Stimulated activated CD4-positive, alpha-beta T cell treated with anti-CD3 and anti-CD28 coated beads, TNF-alpha, amount 100 ng/mL, for 24 hours (primary cell): ENCODE measurements around the gene LCE1B.

Experiments
- DNase-seq, 3 experiments: peaks; one replicate each; pipeline ENCODE4 v3.0.0-alpha.2; 2020; ENCODE audit warnings: low read depth in 3 of 3

LCE1B gene, protein sequence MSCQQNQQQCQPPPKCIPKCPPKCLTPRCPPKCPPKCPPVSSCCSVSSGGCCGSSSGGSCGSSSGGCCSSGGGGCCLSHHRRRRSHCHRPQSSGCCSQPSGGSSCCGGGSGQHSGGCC

DNA sequence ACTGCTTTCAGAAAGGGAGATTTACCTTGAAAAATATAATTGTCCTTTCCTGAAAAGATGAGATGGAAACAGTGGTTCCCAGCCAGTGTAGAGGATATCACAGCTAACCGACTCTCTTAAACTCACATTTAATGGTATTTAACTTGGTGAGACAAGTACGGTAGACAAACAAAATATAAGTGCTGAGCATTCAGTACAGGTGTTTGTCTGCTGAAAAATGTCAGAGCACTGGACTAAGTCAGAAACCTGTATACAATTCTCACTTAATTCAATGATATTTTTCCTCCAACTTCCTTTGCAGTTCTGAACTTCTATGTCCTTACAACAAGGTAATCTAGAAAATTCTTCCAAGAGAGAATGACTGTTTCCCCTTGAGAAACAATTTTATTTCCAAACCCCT, at the start of gene LCE1B:
TSS of gene LCE1B (plus strand) at position 301 of the 400 bp plus-strand sequence. CDS start 476 bp downstream, outside the sequence.
- DNase-seq = no peak

DNA sequence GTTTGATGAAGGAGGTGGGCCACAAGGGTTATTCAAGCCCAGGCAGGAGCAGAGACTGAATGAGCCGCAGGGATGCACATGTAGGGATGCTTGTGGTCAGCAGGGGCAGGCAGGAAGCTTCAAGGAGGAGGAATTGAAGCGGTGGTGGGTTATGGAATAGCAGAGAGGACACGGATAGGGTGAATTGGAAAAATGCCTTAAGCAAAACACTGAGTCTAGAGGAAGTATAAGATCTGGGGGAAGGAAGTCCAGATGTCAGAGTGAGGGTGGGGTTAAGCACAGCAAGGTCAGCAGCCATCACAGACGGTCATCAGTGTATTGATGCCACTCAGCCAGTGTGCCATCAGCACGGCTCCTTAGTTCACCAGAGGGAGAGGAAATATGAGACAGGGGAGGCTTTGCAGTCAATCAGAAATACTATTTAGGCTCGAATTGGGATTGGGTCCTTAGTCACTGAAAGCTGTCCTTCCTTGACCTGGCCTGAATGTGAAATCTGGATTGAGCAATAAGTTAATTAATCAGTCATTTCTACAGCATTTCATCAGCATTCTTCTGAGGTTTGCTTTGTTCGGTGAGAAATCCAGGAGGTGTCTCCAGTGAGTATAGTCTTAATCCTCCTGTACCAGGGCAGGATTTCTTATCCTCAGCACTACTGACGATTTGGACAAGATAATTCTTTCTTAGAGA, 42.8 kb upstream of the LCE1B start:
- DNase-seq = no peak

DNA sequence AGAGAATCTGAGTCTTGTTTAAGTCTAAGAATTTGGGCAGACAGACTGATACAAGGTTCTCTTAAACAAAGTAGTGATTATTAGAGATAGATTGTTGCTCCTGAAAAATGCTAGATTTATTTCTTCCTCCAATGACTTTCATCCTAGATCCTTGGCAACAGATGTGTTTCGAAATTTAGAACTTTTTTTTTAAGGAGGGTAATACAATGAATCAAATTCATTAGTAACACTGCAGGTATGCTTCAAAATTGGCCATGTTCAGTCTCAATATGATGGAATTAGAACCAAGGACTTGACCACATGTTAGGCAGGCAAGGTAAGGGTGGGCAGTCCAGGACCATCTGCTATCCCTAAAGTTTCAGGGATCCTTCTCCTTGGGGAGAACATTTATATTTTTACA, 41.4 kb upstream of the LCE1B start:
- DNase-seq = no peak

DNA sequence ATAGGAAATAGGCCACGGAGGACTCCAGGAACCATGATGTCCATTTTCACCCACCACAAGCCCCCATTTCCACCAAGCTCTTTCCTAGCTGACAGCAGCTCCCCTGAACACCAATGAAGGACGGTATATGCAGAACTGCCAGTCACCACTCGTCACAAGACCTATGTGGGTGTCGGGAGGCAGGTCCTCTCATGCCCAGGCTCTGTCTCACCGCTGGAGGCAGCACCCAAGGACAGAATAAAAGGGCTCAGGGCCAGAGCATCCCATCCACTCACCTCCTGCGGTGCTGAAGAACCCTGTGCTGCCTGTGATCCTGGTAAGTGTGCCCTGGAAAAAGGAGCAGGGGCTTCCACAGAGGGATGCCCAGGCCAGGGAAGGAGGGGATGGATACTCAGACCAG, 36.9 kb upstream of the LCE1B start, which contains the start of gene LCE1F:
TSS of gene LCE1F (plus strand) at position 266 of the 400 bp plus-strand sequence. CDS start 1,232 bp downstream, outside the sequence.
- no peak for DNase-seq

DNA sequence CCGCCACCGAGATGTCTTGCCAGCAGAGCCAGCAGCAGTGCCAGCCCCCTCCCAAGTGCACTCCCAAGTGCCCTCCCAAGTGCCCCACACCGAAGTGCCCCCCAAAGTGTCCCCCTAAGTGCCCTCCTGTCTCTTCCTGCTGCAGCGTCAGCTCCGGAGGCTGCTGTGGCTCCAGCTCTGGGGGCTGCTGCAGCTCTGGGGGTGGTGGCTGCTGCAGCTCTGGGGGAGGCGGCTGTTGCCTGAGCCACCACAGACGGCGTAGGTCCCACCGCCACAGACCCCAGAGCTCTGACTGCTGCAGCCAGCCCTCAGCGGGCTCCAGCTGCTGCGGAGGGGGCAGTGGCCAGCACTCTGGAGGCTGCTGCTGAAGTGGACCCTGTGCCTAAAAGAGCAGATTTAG, 35.4 kb upstream of the LCE1B start:
- DNase-seq = no peak

DNA sequence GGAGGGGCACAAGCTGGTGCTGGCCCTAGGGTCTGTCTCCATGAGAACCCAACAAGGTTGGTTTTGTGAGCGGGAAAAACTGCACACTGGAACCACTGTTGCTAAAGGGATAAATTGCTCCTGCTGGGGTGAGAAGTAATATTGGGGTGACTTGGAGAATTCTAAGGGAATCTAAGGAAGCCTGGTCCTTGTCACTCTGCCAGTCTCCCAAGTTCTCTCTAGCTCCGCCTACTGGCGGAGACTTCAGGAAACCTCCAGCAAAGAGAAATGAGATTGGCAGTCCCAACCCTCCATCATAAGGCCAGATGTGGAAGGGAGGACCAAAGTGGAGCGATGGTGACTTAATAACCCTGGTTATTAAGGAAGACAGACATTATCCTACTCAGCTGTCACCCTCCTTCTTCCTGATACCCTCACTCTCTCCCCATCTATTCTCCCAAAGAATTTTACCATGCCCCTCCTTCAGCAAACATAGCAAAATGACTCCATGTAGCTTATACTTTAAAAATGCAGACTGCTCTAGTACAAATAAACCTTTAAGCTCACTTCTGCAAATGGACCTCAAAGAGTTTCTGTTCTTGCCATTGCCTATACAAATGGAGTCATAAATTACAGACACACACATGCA, 34.1 kb upstream of the LCE1B start:
- DNase-seq = no peak

DNA sequence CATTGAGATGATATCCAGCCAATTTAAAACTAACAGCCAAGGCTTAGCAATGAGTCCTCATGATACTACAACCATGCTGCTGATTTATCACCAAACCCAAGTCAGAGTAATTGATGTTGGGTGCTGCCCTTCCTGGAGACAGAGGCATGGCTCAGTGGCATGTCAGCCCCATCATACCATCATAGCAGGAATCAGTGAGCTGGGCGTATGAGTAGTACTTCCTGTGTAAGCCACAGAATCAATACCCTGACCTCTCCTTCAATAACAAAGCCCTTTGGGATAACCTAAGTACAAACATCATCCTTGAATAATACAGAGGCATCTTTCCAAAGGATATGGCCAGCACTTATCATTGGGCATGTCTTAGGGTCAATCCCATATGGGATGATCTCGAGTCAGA, 28.7 kb upstream of the LCE1B start:
- DNase-seq = no peak

DNA sequence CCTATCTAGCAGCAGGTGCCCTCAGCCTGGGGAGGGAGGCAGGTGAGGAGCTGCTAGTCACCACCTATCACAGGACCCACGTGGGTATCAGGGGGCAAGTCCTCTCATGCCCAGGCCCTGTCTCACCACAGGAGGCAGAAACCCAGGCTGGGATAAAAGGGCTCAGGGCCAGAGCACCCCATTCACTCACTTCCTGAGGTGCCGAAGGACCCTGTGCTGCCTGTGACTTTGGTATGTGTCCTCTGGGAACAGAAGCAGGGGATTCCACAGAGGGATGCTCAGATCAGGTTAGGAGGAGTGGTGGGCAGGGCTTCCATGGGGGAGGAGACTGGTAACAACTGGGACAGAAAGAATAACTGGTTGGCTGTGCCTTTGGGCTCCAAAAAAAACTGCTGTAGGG, 25.7 kb upstream of the LCE1B start, which contains the start of gene LCE1E:
TSS of gene LCE1E (plus strand) at position 181 of the 400 bp plus-strand sequence. CDS start 1,043 bp downstream, outside the sequence.
- no peak for DNase-seq

DNA sequence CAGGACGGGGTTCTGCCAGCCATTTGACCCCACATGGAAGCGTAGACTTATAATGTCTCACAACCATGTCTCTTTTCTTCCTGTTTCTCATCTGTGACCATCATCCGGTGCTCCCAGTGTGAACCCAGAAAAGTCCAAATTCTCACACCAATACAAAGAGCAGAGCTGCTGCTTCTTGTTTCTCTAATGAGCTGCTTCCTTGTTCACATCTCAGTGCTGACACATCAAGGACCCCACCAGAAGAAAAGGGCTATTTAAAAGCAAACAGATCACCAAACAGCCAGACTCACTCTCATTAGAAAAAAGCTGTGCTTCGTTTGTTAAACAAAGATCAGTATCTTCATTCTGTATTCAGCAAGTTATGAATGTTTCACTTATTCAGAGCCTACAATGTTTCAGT, 16.1 kb upstream of the LCE1B start:
- no peak for DNase-seq

DNA sequence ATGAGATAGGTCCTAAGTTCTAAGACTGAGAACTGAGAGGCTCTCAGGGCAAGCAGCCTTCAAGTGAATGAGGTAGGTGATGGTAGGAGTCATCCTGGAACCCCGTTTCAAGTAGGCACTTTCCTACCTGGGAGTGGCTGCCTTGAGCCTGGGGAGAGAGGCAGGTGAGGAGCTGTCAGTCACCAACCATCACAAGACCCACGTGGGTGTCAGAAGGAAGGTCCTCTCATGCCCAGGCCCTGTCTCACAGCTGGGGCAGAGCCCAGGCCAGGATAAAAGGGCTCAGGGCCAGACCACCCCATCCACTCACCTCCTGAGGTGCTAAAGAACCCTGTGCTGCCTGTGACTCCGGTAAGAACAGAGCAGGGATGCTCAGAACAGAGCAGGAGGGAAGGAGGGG, 15.3 kb upstream of the LCE1B start, which contains the start of gene LCE1D:
TSS of gene LCE1D (plus strand) at position 301 of the 400 bp plus-strand sequence. CDS start 1,074 bp downstream, outside the sequence.
- DNase-seq = no peak

DNA sequence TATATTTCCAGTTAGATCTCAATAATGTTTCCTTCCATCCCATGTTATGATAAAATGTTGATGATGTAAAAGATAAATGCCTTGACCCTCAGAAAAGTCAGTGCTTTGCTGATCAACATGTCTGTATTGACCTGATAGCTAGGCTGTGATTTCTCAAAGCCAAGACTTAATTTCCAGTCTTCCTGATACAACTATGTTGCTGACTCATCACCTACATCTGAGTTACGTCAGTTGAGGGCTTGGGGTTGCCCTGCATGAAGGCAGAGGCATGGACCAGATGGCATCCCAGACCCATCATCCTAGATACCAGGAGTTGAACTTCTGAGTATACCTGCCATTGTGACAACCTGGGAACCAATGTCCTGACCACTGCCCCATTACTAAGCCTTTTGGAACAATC, 10.4 kb upstream of the LCE1B start:
- DNase-seq = no peak

DNA sequence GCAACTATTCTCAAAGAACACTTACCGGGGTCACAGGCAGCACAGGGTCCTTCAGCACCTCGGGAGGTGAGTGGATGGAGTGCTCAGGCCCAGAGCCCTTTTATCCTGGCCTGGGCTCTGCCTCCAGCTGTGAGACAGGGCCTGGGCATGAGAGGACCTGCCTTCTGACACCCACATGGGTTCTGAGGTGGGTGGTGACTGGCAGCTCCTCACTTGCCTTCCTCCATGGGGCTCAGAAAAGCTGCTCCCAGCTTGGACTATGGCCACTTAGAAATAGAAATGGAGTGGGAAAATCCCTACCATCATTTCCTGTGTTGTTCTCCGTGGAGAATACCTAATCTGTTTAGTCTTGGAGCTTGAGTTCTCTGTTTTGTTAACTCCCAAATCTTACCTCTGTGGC, 5.2 kb upstream of the LCE1B start, which contains the start of gene LCE1C:
TSS of gene LCE1C (minus strand) at position 76 of the 400 bp plus-strand sequence. CDS start 1,173 bp downstream, outside the sequence.
- no peak for DNase-seq

DNA sequence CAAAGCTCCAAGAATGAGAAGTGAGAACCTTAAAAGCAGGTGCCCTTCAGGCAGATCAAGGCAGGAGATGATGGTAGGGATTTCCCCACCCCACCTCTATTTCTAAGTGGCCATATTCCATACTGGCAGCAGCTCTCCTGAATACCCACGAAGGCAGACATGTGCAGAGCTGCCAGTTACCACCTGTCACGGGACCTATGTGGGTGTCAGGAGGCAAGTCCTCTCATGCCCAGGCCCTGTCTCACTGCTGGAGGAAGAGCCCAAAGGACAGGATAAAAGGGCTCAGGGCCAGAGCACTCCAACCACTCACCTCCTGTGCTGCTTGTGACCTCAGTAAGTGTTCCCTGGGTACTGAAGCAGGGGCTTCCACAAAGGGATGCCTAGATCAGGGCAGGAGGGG, 721 bp upstream of the LCE1B start:
- DNase-seq = no peak

DNA sequence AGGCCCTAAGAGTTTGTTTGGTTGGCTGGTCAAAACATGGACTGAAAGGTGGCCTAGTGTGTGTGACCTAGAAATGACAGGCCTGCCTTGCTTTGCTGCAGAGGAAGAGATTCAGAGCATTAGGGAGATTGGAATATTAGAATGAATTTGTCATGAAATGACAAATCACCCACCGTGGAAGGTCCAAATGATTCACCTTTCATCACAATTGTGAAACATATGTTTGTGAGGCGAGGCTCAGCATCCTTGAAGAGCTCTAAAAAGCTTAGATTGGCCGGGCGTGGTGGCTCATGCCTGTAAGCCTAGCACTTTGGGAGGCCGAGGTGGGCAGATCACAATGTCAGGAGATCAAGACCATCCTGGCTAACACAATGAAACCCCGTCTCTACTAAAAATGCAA, 5.5 kb downstream of the LCE1B start:
- DNase-seq = no peak

DNA sequence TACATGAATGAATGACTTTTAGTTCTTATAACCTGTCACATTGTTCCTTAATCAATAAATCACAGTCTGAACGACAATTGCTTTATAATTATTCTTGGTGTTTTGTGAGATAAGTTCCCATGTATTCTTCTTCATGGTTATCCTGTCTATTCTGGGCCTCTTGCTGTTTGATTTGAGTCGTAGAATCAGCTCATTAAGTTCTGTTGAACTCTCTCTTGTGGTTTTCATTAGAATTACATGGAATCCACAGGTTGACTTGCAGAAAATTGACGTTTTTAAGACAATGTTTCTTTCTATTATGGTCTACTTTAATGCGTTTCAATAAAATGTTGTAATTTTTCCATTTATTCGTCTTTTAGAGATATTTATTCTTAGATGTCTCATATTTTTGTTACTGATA, 11.5 kb downstream of the LCE1B start:
- DNase-seq = no peak

DNA sequence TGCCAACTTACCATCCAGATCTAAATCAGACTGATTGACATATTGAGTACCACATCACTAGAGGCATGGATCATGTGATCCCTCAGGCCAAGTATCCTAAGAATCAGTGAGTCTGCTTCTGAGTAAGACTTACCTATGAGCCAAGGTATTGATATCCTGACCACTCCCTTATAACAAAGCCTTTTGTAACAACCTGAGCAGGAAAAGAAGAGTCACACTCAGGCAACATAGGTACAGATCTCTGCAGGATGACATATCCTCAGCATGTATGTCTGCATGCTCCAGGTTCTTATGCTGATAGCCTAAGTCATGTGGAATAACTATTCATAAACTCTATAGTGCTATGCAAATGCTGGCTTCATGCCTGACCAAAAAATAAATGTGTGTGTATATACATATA, 13.2 kb downstream of the LCE1B start:
- no peak for DNase-seq

DNA sequence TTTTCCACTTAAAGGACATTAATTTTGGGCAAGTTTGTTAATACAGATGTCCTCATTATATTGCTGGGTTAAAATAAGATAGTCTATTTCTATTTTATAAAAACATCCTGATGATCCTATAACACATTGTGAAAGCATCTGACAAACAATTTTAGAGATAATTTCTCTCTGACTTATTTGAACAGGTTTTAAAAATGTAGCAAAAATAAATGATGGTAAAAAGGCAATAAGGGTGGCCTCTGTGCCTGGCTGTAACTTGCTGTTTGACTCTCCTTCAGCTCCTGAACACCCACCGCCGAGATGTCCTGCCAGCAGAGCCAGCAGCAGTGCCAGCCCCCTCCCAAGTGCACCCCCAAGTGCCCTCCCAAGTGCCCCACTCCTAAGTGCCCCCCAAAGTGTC, 15.4 kb downstream of the LCE1B start, which contains the start of gene LCE1A:
TSS of gene LCE1A (plus strand) at position 301 of the 400 bp plus-strand sequence. CDS start at position 301, 0 bp downstream.
- DNase-seq = no peak

DNA sequence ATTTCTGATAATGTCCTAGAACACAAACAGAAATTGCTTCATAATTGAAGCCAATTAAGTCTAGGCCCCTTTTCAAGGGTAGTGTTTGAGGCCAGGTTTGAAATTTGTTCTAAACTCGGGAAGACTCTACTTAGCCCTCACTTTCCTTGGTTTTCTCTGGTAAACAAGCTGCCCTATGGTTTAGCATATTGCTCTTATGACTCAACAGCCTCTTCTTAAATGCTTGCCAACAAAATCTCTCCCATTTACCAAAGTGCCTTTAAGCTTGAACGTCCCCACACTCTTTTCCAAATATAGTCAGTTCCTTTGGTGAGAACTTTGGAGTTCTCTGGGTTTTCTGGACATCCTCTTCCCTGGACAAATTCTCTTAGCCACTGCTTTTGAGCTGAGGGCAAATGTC, 25.1 kb downstream of the LCE1B start:
- DNase-seq = no peak

DNA sequence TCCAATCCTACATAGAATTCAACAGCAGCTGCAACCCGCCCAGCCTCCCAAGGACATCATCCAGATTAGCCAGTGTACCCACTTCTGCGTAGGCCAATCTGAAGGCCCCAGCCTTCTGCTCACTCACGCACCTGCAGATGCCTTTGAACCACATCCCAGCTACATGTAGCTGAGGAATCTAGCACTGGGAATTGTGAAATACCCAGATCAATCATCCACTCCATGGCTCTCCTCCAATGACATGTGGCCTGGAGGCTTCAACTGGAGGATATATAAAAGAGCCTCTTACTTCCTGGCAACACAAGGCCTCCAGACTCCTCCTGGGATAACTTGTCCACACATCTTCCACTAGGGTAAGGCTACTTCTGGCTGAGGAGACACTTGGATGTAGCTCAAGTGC, 30.8 kb downstream of the LCE1B start, which contains the start of gene LCE6A:
TSS of gene LCE6A (plus strand) at position 301 of the 400 bp plus-strand sequence. CDS start 665 bp downstream, outside the sequence.
- DNase-seq = no peak

DNA sequence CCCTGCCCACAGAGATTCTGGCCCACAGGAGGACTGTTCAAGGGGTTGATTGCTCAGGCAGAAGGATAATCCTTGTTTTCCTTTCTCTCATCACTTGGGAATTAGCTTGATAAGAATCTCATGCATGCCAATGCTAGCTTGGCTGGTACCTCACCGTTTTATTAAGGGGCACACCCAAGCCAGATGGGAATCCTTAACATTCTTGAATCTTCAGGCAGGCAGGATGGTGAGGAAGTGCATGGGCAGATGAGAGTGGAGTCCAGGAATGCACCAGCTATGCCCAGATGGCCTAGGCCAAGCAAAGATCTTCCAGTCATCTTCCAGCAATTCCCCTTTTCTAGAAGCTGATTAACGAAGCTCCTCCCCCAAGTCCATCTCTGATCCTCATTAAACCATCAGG, 43.9 kb downstream of the LCE1B start:
- no peak for DNase-seq

DNA sequence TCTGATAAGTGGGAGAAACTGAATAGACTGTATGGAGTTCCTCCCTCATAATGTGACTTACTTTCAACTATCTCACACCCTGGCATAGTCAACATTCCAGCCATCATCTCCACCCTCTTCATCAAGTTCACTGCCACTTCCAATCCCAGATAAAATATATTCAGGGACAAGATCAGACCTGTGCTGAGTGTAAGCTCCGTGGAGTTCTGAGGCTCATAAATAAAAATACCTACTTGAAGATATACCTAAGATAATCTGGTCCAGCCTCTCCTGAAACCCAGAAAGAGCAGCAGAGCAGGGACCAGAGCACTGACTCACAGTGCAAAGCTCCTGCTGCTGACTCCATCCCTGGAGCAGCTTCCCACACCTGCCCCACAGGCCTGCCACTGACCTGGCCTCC, 46.3 kb downstream of the LCE1B start:
- DNase-seq = no peak

DNA sequence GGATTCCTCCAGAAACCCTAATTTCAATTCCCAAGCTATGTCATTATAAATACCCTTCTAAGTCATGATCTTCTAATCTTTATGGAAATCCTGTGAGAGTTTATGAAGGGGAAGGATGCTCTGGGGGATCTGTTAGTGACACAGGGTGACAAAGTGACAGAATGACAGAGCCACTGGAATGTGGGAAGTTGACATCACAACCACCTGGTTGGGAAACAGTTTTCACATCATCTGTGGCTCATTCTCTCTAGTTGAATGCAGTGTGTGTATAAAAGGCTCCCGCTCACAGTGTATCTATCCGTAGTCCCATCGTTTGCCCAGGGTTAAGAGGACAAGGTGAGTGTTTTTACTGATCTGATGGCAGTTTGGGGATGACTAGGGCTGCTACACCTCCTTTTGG, 47.9 kb downstream of the LCE1B start, which contains the start of gene LCE7A:
TSS of gene LCE7A (plus strand) at position 301 of the 400 bp plus-strand sequence. CDS start 702 bp downstream, outside the sequence.
- no peak for DNase-seq
